ENCODE results near the gene MRPS26.
A peak's percentile ranks its signal among the peaks of the same experiment; 100 is the strongest.

The MRPS26 gene

DNA sequence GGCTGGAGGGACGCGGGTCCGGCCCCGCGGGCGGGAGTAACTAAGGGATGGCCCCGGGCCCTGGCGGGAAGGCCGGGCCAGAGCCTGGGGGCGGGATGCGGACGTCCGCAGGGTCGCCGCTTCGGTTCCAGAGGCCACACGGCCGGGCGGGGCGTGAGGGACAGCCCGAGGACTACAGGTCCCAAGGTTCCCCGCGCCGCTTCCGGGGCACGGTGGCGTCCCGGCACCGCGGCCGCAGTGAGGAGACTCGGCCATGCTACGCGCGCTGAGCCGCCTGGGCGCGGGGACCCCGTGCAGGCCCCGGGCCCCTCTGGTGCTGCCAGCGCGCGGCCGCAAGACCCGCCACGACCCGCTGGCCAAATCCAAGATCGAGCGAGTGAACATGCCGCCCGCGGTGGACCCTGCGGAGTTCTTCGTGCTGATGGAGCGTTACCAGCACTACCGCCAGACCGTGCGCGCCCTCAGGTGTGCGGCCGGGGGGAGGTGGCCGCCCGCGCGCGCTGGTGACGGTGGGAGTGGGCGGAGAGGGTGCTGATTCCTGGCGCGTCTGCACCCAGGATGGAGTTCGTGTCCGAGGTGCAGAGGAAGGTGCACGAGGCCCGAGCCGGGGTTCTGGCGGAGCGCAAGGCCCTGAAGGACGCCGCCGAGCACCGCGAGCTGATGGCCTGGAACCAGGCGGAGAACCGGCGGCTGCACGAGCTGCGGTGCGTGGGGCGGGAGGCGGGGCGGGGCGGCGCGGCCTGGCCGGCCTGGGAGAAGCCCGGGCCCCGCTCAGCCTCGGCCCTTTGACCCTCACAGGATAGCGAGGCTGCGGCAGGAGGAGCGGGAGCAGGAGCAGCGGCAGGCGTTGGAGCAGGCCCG lies at the start of gene MRPS26:
Gene MRPS26 (plus strand): TSS at position 237 of the 861 bp plus-strand sequence. CDS start 17 bp downstream, at position 254.
- peak; percentile 93 for DNase-seq (ENCODE audit: extremely low read depth, insufficient read length)
- H3K4me3 ChIP-seq (replicated peaks; ENCODE audit: low read depth, low read length), result peak within 1 kb of the TSS; percentile 86
- no peaks in the 10 kb centered on the region for H3K27me3 ChIP-seq (replicated peaks; ENCODE audit: control insufficient read depth, insufficient read depth, low read length)
- peaks cover 11% of the 10 kb centered on the region for H3K36me3 ChIP-seq (ENCODE audit: control insufficient read depth, insufficient read depth, low read length)
- TF ChIP-seq, protein P1, sequence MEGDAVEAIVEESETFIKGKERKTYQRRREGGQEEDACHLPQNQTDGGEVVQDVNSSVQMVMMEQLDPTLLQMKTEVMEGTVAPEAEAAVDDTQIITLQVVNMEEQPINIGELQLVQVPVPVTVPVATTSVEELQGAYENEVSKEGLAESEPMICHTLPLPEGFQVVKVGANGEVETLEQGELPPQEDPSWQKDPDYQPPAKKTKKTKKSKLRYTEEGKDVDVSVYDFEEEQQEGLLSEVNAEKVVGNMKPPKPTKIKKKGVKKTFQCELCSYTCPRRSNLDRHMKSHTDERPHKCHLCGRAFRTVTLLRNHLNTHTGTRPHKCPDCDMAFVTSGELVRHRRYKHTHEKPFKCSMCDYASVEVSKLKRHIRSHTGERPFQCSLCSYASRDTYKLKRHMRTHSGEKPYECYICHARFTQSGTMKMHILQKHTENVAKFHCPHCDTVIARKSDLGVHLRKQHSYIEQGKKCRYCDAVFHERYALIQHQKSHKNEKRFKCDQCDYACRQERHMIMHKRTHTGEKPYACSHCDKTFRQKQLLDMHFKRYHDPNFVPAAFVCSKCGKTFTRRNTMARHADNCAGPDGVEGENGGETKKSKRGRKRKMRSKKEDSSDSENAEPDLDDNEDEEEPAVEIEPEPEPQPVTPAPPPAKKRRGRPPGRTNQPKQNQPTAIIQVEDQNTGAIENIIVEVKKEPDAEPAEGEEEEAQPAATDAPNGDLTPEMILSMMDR (IDR thresholded peaks at IDR 0.05; ENCODE audit: insufficient read depth, low read length, poor library complexity, severe bottlenecking), result peak; percentile 22

DNA sequence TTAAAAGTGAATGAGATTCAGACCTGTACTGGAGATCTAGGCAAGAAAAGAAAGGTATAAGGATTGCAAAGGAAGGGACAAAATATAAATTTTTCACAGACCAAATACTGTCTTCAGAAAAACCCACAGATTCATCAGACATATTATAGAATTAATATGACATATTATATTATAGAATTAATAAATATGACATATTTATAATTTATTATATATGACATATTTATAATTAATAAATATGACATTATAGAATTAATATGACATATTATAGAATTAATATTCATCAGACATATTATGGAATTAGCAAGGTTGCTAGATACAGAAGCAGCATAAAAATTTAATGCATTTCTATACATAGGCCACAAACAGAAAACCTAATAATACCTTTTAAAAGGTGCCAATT lies 47.1 kb upstream of the MRPS26 start:
- no peaks in the 10 kb centered on the region for H3K27me3 ChIP-seq (replicated peaks; ENCODE audit: control insufficient read depth, insufficient read depth, low read length)
- TF ChIP-seq, protein P1 (IDR thresholded peaks at IDR 0.05; ENCODE audit: insufficient read depth, low read length, poor library complexity, severe bottlenecking), result no peak
- peaks cover 3% of the 10 kb centered on the region for H3K36me3 ChIP-seq (ENCODE audit: control insufficient read depth, insufficient read depth, low read length)
- DNase-seq (ENCODE audit: extremely low read depth, insufficient read length), result no peak
- H3K4me3 ChIP-seq (replicated peaks; ENCODE audit: low read depth, low read length), result no peak overlapping the region

DNA sequence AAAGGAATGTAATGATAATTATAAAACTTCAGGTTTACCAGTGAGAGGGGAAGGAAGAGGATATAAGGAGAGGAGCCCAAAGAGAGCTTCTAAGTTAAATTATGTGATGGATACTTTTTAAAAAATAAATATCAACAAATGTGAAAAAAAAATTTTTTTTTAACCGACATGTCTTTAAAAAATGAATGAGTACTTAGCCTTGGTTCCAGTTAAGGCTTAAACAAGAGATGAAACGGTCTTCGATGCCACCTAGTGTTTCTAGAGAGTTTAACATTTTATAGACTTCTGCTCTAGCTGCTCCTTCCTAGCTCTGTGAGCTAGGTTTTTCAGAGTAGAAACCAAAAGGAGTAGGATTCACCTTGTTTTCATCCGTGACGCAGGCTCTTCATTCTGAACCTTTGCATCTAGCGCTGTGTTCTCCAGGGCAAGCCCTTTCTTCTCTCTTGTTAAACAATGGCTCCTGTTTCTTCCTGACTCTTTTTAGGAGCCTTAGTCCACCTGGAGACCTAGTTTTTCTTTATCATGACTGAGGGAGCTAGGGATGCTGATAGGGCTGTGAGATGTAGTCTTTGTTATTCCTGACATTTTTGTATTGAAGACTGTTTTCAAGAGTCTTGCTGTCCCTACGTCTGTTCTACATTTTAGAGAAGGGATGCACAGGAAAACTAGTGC lies 44.9 kb upstream of the MRPS26 start:
- TF ChIP-seq, protein P1 (IDR thresholded peaks at IDR 0.05; ENCODE audit: insufficient read depth, low read length, poor library complexity, severe bottlenecking), result no peak
- H3K4me3 ChIP-seq (replicated peaks; ENCODE audit: low read depth, low read length), result no peak overlapping the region
- no peaks in the 10 kb centered on the region for H3K27me3 ChIP-seq (replicated peaks; ENCODE audit: control insufficient read depth, insufficient read depth, low read length)
- peaks cover 4% of the 10 kb centered on the region; the same call in 1 of the 2 replicates for H3K36me3 ChIP-seq (ENCODE audit: control insufficient read depth, insufficient read depth, low read length)
- no peak for DNase-seq (ENCODE audit: extremely low read depth, insufficient read length)

DNA sequence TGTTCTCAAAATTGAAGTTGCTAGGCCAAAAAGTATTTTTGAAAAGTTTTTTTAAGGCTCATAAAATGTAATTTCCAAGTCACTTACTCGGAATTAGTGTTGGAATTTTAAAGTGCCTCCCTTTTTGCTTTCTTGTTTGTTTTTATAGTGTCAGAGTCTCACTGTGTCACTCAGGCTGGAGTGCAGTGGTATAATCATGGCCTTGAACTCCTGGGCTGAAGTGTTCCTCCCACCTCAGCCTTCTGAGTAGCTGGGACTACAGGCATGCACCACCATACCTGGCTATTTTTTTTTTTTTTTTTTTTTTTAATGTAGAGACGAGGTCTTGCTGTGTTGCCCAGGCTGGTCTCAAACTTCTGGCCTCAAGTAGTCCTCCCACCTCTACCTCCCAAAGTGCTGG lies 42.4 kb upstream of the MRPS26 start:
- DNase-seq (ENCODE audit: extremely low read depth, insufficient read length), result no peak
- TF ChIP-seq, protein P1 (IDR thresholded peaks at IDR 0.05; ENCODE audit: insufficient read depth, low read length, poor library complexity, severe bottlenecking), result no peak
- H3K36me3 ChIP-seq (ENCODE audit: control insufficient read depth, insufficient read depth, low read length), result peaks cover 3% of the 10 kb centered on the region
- H3K4me3 ChIP-seq (replicated peaks; ENCODE audit: low read depth, low read length), result no peak overlapping the region
- H3K27me3 ChIP-seq (replicated peaks; ENCODE audit: control insufficient read depth, insufficient read depth, low read length), result no peaks in the 10 kb centered on the region

DNA sequence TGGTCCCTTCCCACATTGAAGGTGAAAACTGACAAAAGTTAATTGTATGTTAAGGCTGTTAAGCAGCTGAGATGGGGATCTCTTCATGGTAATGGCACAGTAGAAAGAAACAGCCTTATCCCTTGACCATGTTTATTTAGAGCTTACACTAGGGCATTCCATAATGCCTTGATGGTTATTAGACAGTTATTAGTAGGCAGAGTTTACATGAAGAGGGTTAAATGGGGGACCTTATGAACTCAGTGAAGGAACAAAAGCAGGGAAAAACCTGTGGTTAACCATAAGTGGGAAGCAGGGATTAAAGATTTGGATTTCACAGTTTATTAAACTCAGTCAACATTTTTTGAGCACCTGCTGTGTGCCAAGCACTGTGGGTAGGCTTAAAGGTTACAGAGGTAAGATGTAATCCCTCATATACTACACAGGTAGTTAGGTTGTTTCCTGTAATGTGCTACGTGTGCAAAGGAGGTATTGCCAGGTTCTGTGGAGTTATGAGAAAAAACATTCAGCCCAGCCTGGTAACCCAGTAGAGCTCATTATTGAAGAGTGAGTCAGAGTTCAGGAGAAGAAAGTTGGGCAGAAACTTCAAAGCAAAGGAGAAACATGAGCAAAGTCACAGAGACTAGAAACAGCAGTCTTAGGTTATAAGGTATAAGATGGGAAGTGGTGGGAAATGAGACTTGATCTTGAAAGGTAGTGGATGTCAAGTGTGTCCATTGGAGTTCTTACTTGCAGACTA lies 34.7 kb upstream of the MRPS26 start:
- H3K36me3 ChIP-seq (ENCODE audit: control insufficient read depth, insufficient read depth, low read length), result peaks cover 8% of the 10 kb centered on the region
- TF ChIP-seq, protein P1 (IDR thresholded peaks at IDR 0.05; ENCODE audit: insufficient read depth, low read length, poor library complexity, severe bottlenecking), result no peak
- H3K4me3 ChIP-seq (replicated peaks; ENCODE audit: low read depth, low read length), result no peak overlapping the region
- DNase-seq (ENCODE audit: extremely low read depth, insufficient read length), result no peak
- H3K27me3 ChIP-seq (replicated peaks; ENCODE audit: control insufficient read depth, insufficient read depth, low read length), result no peaks in the 10 kb centered on the region
